K562 (cell line): Measurements from ENCODE around the gene EIF4G2. TPM values are rescaled to one million over a fixed set of nuclear protein-coding genes. Genes with fewer than 3 reads are reported as not detected.
A peak's percentile ranks its signal among the peaks of the same experiment; 100 is the strongest.

Source experiments
- CBFB ChIP-seq: sonication (generic); formaldehyde crosslinking; IDR thresholded peaks from 2 replicates; pipeline ENCODE4 v1.4.0; 2020; ENCODE audit warnings: mild to moderate bottlenecking, missing genetic modification reagents
- CHD4 ChIP-seq: fragments of 200-600 bp; sonication (generic); IDR thresholded peaks from 3 replicates; pipeline ENCODE4 v1.6.1; 2012; ENCODE audit warnings: low read depth, mild to moderate bottlenecking, mixed read lengths, low read length, inconsistent platforms; ENCODE audit not compliant: insufficient read depth, insufficient replicate concordance, poor library complexity, severe bottlenecking
- GABPB2 ChIP-seq: fragments of 250-450 bp; sonication (Bioruptor Pico); conservative IDR thresholded peaks from 2 replicates; pipeline ENCODE4 v1.5.1; 2021; ENCODE audit warnings: mild to moderate bottlenecking
- HIVEP1 ChIP-seq: fragments of 250-450 bp; sonication (Bioruptor Pico); IDR thresholded peaks from 2 replicates; pipeline ENCODE4 v1.4.0; 2020; ENCODE audit warnings: mild to moderate bottlenecking
- IRF1 ChIP-seq: sonication (generic); formaldehyde crosslinking; IDR thresholded peaks from 2 replicates; pipeline ENCODE4 v1.8.0; 2022; ENCODE audit warnings: missing genetic modification reagents, mild to moderate bottlenecking, borderline replicate concordance
- KHSRP ChIP-seq: fragments of 450-650 bp; IDR thresholded peaks from 2 replicates; pipeline ENCODE4 v1.6.1; 2017
- MIER1 ChIP-seq: fragments of 450-650 bp; IDR thresholded peaks from 2 replicates; pipeline ENCODE4 v1.6.1; 2016; ENCODE audit warnings: antibody characterized with exemption, mild to moderate bottlenecking, low read depth
- NCOA6 ChIP-seq: fragments of 450-650 bp; IDR thresholded peaks from 2 replicates; pipeline ENCODE4 v1.6.1; 2017; ENCODE audit warnings: mild to moderate bottlenecking
- SIRT6 ChIP-seq: IDR thresholded peaks from one replicate; pipeline ENCODE4 v1.6.1; 2012; ENCODE audit warnings: low read depth, mild to moderate bottlenecking, control low read depth, inconsistent platforms, low read length, moderate library complexity
- SIX5 ChIP-seq, 2 experiments: IDR thresholded peaks; 2 replicates each; pipeline ENCODE4 v1.6.1; 2011; ENCODE audit warnings: low read length in 2 of 2, borderline replicate concordance in 1 of 2, low read depth in 1 of 2, mild to moderate bottlenecking in 1 of 2, moderate library complexity in 1 of 2; ENCODE audit not compliant: insufficient read depth in 1 of 2
- SPI1 ChIP-seq: IDR thresholded peaks from 2 replicates; pipeline ENCODE4 v1.6.1; 2011; ENCODE audit warnings: low read depth, low read length, control low read depth, borderline replicate concordance
- TCFL5 ChIP-seq: fragments of 250-450 bp; sonication (Bioruptor Pico); conservative IDR thresholded peaks from 2 replicates; pipeline ENCODE4 v1.6.1; 2021; ENCODE audit warnings: mild to moderate bottlenecking, moderate library complexity, matching md5 sums
- ZC3H8 ChIP-seq: fragments of 450-650 bp; IDR thresholded peaks from 2 replicates; pipeline ENCODE4 v1.6.1; 2017
- ZNF140 ChIP-seq: fragments of 250-450 bp; sonication (Bioruptor Pico); IDR thresholded peaks from 2 replicates; pipeline ENCODE4 v1.8.0; 2021; ENCODE audit warnings: moderate library complexity, mild to moderate bottlenecking, inconsistent platforms
- ZNF583 ChIP-seq: fragments of 250-450 bp; sonication (Bioruptor Pico); IDR thresholded peaks from 2 replicates; pipeline ENCODE4 v1.4.0; 2020
- polyA plus RNA-seq, 8 experiments: library from polyadenylated mRNA; depleted of rRNA in 4 of 8; stranded (reverse) in 5 of 8; unstranded in 3 of 8; fragments of >200 nt; fragmentation: Nextera tagmentation in 2 of 8; fragmentation: Illumina TruSeq in 1 of 8; extraction: Ambion mirVana in 2 of 8; extraction: Trizol in 1 of 8; gene quantifications; 2 replicates each; pipeline versions ENCODE4 v1.2.1 to v1.2.3, GENCODE V29; 2011 to 2014; ENCODE audit warnings: inconsistent platforms in 1 of 8, missing spikeins in 1 of 8
- total RNA-seq, 7 experiments: library from RNA; depleted of rRNA in 6 of 7; stranded (reverse); fragments of >200 nt in 6 of 7; fragmentation: Illumina TruSeq in 2 of 7; extraction: Trizol in 2 of 7; gene quantifications; 2 replicates each; pipeline versions ENCODE4 v1.2.1 to v1.2.3, GENCODE V29; 2011 to 2021; ENCODE audit warnings: low replicate concordance in 1 of 7
- TF ChIP-seq, protein P1 (sequence below), 2 experiments: fragments of 450-650 bp; formaldehyde crosslinking in 1 of 2; IDR thresholded peaks; 2 replicates each; pipeline versions ENCODE4 v1.4.0 to v1.6.1; 2014 to 2020; ENCODE audit warnings: mild to moderate bottlenecking in 2 of 2, borderline replicate concordance in 1 of 2, low read depth in 1 of 2
- TF ChIP-seq, protein P2 (sequence below): fragments of 250-450 bp; sonication (Bioruptor Pico); IDR thresholded peaks from 2 replicates; pipeline ENCODE4 v1.8.0; 2021; ENCODE audit warnings: moderate library complexity, mild to moderate bottlenecking, inconsistent platforms

Gene EIF4G2
- total and polyA plus RNA-seq, 9 of the 15 experiments (the other 6 are each of a cell fraction or from before 2014, with no cell fraction given): 206 to 790 (median 646) TPM

DNA sequence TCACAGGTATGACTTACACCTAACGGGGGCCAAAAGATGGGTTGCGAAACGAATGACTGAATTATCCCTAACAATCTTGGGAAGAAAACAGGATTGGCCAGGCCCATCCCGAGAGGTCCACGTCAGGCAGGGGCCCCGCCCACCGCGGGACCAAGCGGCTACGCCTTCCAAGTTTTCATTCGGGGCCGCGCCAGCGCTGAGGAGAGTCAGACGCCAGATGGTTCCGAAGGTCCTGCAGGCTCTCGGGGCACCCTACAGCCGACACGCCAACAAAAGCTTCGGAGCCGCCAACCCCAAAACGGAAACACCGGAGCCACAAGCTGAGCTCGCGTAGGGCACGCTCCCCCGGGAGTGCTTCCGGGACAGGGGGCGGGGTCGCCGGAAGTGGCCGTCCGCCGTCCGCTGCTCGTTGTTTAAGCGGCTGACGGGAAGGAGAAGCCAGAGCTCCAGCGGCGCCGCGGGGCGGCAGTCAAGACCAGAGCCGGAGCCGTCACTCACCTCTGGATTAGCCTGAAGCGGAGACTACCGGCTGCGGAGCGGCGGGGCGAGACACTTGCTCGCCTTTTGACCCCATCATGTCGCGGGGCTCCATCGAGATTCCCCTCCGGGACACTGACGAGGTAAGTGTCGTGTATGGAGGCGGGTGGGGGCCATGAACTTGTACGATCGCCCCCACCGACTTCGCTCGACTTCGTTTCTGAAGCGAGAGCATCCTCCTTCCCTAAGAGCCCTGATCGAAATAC lies 57.7 kb downstream of the EIF4G2 start, which contains the start of gene CTR9 (continued):
- TF ChIP-seq, protein P1, sequence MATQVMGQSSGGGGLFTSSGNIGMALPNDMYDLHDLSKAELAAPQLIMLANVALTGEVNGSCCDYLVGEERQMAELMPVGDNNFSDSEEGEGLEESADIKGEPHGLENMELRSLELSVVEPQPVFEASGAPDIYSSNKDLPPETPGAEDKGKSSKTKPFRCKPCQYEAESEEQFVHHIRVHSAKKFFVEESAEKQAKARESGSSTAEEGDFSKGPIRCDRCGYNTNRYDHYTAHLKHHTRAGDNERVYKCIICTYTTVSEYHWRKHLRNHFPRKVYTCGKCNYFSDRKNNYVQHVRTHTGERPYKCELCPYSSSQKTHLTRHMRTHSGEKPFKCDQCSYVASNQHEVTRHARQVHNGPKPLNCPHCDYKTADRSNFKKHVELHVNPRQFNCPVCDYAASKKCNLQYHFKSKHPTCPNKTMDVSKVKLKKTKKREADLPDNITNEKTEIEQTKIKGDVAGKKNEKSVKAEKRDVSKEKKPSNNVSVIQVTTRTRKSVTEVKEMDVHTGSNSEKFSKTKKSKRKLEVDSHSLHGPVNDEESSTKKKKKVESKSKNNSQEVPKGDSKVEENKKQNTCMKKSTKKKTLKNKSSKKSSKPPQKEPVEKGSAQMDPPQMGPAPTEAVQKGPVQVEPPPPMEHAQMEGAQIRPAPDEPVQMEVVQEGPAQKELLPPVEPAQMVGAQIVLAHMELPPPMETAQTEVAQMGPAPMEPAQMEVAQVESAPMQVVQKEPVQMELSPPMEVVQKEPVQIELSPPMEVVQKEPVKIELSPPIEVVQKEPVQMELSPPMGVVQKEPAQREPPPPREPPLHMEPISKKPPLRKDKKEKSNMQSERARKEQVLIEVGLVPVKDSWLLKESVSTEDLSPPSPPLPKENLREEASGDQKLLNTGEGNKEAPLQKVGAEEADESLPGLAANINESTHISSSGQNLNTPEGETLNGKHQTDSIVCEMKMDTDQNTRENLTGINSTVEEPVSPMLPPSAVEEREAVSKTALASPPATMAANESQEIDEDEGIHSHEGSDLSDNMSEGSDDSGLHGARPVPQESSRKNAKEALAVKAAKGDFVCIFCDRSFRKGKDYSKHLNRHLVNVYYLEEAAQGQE (IDR thresholded peaks at IDR 0.05; ENCODE audit: borderline replicate concordance): peak; percentile 67
- TF ChIP-seq, protein P1 (CRISPR knock-in tag; IDR thresholded peaks at IDR 0.05; ENCODE audit: low read depth): no peak; the same call in 1 of the 2 replicates
- TF ChIP-seq, protein P2, sequence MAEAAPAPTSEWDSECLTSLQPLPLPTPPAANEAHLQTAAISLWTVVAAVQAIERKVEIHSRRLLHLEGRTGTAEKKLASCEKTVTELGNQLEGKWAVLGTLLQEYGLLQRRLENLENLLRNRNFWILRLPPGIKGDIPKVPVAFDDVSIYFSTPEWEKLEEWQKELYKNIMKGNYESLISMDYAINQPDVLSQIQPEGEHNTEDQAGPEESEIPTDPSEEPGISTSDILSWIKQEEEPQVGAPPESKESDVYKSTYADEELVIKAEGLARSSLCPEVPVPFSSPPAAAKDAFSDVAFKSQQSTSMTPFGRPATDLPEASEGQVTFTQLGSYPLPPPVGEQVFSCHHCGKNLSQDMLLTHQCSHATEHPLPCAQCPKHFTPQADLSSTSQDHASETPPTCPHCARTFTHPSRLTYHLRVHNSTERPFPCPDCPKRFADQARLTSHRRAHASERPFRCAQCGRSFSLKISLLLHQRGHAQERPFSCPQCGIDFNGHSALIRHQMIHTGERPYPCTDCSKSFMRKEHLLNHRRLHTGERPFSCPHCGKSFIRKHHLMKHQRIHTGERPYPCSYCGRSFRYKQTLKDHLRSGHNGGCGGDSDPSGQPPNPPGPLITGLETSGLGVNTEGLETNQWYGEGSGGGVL (CRISPR knock-in tag): no peak
- no peak for TF ChIP-seq NCOA6
- no peak for TF ChIP-seq HIVEP1 (CRISPR knock-in tag)
- TF ChIP-seq GABPB2 (CRISPR knock-in tag): no peak
- TF ChIP-seq KHSRP: no peak
- no peak for TF ChIP-seq ZC3H8
- 0 out of 2 replicates have a peak, but pooled peaks have one; percentile 54 for TF ChIP-seq CBFB
- TF ChIP-seq SPI1: no peak
- no peak for TF ChIP-seq ZNF583
- no peak for TF ChIP-seq MIER1
- TF ChIP-seq TCFL5 (CRISPR knock-in tag): no peak
- no peak for TF ChIP-seq CHD4
- peak in 1 of 2 experiments; percentile 35; a peak in 1 of 4 replicates for TF ChIP-seq SIX5 (IDR thresholded peaks at IDR 0.05; ENCODE audit: borderline replicate concordance in 1 of 2, insufficient read depth in 1 of 2, low read depth in 1 of 2, low read length in 2 of 2)
- TF ChIP-seq ZNF140: no peak
- no peak for TF ChIP-seq IRF1 (CRISPR knock-in tag)
- no peak for TF ChIP-seq SIRT6
